Parietal lobe (tissue), 1 donor: ENCODE data around the gene NSUN3. TPM values are rescaled to one million over a fixed set of nuclear protein-coding genes. Genes with fewer than 3 reads are reported as not detected.

Experiments
- total RNA-seq: library from RNA; depleted of rRNA; stranded (reverse); fragments of >200 nt; gene quantifications from one replicate; pipeline ENCODE4 v1.2.3, GENCODE V29; 2014

The NSUN3 gene
- total RNA-seq, result 41.3 TPM

GRCh38 chr3:94062513-94063404, at the start of gene NSUN3, which contains the start of gene DHFR2:
Gene NSUN3, plus strand, starts transcription at chr3:94063061. Its CDS starts 66 bp downstream, at chr3:94063127.
Gene DHFR2, minus strand, starts transcription at chr3:94062916. Its CDS starts 1,405 bp downstream, at chr3:94061511.

DNA sequence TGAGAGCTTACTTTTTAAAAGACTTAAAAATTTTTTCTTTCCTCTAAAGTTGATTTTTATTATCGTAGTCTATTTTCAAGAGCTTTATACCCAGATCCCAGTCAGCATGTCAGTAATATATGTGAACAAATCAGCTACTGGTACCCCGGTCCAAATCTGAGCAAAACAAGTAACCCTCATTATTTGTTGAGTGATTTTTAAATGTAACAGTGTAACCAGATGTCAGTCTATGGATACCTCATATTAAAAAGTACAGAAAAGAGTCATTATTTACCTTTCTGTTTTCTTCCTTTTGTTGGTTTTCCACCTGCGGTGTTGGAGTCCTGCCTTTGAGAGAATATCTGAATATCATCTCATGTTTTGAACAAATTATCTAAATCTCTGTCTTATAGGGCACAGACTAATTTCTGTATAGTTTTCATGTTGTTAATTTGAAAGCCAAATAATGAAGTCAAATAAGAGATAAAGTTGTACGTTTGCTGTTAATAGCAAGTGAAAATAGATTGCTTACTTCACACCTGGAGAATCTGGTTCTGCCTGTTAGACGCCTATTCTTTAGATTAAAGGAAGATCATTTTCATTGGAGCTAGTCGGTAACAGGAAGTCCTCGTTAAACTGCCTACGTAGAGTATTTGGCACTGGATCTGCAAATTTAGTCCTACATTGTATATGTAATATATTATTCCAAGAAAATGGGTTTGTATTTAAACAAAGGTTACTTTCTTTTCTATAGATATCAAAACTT, 34.6 kb upstream of the NSUN3 start, which contains the start of gene STX19:
Gene STX19, minus strand, starts transcription at position 505 of the 745 bp plus-strand sequence. CDS start 13,328 bp downstream, outside the sequence.

Other genes starting within 250 kb of the NSUN3 start
- 9.4 TPM for gene PROS1, start 89.2 kb upstream of the NSUN3 start, total RNA-seq
- gene ARL13B, start 82.9 kb upstream of the NSUN3 start, total RNA-seq, result 14.7 TPM
- gene STX19, start 34.5 kb upstream of the NSUN3 start, total RNA-seq, result not detected
- 12.5 TPM for gene DHFR2, start 145 bp upstream of the NSUN3 start, total RNA-seq